ENCODE results near the gene NR1I3. TPM values are rescaled to one million over a fixed set of nuclear protein-coding genes. Genes with fewer than 3 reads are reported as not detected.

NR1I3 gene
- total RNA-seq, 2 experiments from 2014 or later = not detected

DNA sequence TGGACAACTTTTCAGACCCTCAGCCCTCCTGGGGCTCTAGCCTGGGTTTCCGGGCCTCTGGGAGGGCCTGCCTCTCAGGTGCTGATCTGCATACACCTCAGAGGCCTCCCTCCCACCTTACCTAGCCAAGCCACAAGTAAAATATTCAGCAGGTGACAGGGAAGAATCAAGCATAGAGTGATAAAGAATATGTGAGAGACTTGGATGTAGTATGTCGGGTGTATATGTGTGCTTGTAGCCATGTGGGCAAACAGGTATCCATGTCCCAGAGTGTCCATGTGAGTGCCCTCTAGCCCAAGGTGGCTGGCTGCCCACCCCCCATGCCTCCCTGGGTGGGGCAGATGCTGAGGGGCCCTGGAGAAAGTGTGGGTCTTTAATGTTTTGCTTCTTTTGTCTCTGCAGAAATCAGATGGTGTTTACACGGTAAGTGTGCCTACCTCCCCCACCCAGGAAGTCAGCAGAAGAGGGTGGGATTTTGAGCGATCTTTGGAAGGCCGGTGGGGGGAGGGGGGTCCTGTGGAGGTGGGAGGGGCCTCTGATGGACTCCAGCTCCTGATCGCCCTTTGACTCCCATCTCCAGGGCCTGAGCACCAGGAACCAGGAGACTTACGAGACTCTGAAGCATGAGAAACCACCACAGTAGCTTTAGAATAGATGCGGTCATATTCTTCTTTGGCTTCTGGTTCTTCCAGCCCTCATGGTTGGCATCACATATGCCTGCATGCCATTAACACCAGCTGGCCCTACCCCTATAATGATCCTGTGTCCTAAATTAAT is 19.5 kb downstream of the NR1I3 start:
- Histone ChIP-seq H3K4me1 (ENCODE audit: insufficient read depth, low read length, poor library complexity, severe bottlenecking) (peaks cover 34% of the 10 kb centered on the region), H3K36me3 (ENCODE audit: insufficient read depth, low read length) (peaks cover 11% of the 10 kb centered on the region), H3K4me2 (ENCODE audit: low read length) (peak overlapping the region; percentile 56), H4K20me1 (ENCODE audit: insufficient read depth, low read length) (no peaks in the 10 kb centered on the region), H3K4me3 (ENCODE audit: low read depth, low read length, poor library complexity, severe bottlenecking) (peak overlapping the region; percentile 20), H3K9me3 (ENCODE audit: low read length) (no peaks in the 10 kb centered on the region), H3K9me2 (ENCODE audit: insufficient read depth, low read length) (no peaks in the 10 kb centered on the region), H2AFZ (ENCODE audit: low read length) (peak overlapping the region; percentile 68), H3K27ac (ENCODE audit: low read depth, low read length, poor library complexity, severe bottlenecking) (peak overlapping the region; percentile 44), H3K79me2 (ENCODE audit: insufficient read depth, low read depth, low read length) (no peaks in the 10 kb centered on the region)
- BruUV-seq (replicated peaks) = no TSS peak
- CTCF ChIA-PET (ENCODE audit: unreplicated experiment) = interaction anchor here (0.5 to 0.6 kb wide), 2 partner anchors 15 to 61 kb away, joined by 3 read pairs; no protein-coding TSS in a partner anchor
- no peak for TF ChIP-seq CTCF (conservative IDR thresholded peaks at IDR 0.05; ENCODE audit: low read length)
- TF ChIP-seq EZH2phosphoT487 (IDR thresholded peaks at IDR 0.05; ENCODE audit: borderline replicate concordance, low read depth, low read length) = no peak
- intact Hi-C loops (cut with micrococcal nuclease; ENCODE audit: unreplicated experiment) = no loop called here
- POLR2A ChIA-PET = interaction anchor here (0.7 to 4.4 kb wide), 5 partner anchors 13 to 148 kb away, joined by 3 to 22 read pairs (median 4); partner anchors contain the start of gene NDUFS2
- peak; percentile 29 for DNase-seq (ENCODE audit: low spot score)

- no TSS peak for BruUV-seq (replicated peaks)
- ChIA-PET CTCF (ENCODE audit: unreplicated experiment) (interaction anchor here (0.6 to 2.2 kb wide), 2 partner anchors 8 to 14 kb away, joined by 3 to 9 read pairs; partner anchors contain the start of gene TOMM40L), POLR2A (interaction anchor here (1.0 to 4.4 kb wide), 5 partner anchors 8 to 84 kb away, joined by 3 to 22 read pairs (median 9); partner anchors contain the start of genes NDUFS2 and TOMM40L)
- TF ChIP-seq EZH2phosphoT487 (IDR thresholded peaks at IDR 0.05; ENCODE audit: borderline replicate concordance, low read depth, low read length) (no peak), CTCF (conservative IDR thresholded peaks at IDR 0.05; ENCODE audit: low read length) (no peak)
- intact Hi-C loops (cut with micrococcal nuclease; ENCODE audit: unreplicated experiment) = no loop called here
- no peak for DNase-seq (ENCODE audit: low spot score)
- peak overlapping the region; percentile 68; the same call in 1 of the 2 replicates for H2AFZ ChIP-seq (ENCODE audit: low read length)
- H3K79me2 ChIP-seq (ENCODE audit: insufficient read depth, low read depth, low read length) = no peaks in the 10 kb centered on the region
- H3K27ac ChIP-seq (ENCODE audit: low read depth, low read length, poor library complexity, severe bottlenecking) = peak overlapping the region; percentile 44
- no peaks in the 10 kb centered on the region for H3K9me2 ChIP-seq (ENCODE audit: insufficient read depth, low read length)
- H3K4me3 ChIP-seq (ENCODE audit: low read depth, low read length, poor library complexity, severe bottlenecking) = peak overlapping the region; percentile 20
- no peaks in the 10 kb centered on the region for H4K20me1 ChIP-seq (ENCODE audit: insufficient read depth, low read length)
- H3K4me1 ChIP-seq (ENCODE audit: insufficient read depth, low read length, poor library complexity, severe bottlenecking) = peaks cover 34% of the 10 kb centered on the region
- H3K9me3 ChIP-seq (ENCODE audit: low read length) = no peaks in the 10 kb centered on the region
- peak overlapping the region; percentile 56 for H3K4me2 ChIP-seq (ENCODE audit: low read length)
- peaks cover 18% of the 10 kb centered on the region for H3K36me3 ChIP-seq (ENCODE audit: insufficient read depth, low read length)
Observed at GRCh38 chr1:161217831-161218230, 20.2 kb downstream of the NR1I3 start.
